ENCODE measurements around the gene KDM2B.

KDM2B gene

DNA sequence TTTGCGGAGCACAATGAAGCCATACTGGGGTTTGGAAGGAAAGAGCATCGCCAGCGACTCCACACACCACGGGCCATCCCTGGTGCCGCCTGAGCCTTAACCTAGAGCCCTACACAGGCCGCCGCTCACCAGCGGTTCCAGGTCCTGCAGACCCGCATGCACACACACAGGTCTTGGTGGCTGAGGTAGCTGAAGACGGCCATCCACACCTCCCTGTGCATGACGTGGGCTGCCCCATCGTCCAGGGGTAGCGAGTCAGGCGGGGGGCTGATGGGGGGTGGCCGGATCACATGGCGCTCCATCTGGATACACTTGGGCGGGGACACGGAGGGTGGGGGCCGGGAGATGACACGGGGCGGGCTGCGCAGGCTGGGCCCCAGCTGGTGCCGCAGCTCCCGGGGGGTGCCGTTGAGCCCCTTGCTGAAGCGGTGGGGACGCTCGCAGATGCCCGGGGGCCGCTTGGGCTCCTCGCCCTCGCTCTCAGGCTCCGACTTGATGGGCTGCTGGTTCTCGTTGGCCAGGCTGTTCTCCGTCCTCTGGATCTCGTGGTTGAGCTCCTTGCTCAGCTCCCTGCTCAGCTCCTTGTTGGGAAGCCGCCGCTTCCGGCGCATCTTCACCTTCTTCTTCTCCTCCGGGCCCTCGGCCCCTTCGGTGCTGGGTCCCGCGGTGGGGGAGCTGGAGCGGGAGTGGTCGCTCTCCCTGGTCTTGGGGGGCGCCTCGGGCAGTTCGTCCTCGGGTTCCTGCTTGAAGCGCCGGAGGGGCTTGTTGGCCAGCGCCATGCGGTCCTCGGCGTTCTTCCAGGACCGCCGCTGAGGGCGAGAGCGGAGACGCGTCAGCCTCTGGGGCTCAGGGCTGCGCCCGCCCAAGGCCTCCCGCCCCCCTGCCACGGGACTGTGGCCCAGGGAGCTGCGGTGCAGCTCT is 138.5 kb downstream of the KDM2B start:
- in situ Hi-C loops (cut with HindIII; ENCODE audit: low sequenced_read_pairs) = no loop called here

DNA sequence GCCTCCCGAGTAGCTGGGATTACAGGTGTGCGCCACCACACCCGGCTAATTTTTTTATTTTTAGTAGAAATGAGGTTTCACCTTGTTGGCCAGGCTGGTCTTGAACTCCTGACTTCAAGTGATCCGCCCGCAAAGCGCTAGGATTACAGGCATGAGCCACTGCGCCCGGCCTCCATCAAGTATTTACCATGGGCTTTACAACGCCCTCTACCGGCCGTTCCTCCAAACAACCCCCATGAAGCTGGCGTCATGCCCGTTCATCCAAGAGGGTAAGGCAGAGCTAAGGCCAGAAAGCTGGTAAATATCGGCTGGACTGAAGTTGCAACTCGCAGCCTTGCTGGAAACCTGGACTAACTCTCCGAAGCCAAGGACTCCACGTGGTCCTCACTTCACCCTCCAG is 139.3 kb downstream of the KDM2B start:
- in situ Hi-C loops (cut with HindIII; ENCODE audit: low sequenced_read_pairs) = no loop called here

DNA sequence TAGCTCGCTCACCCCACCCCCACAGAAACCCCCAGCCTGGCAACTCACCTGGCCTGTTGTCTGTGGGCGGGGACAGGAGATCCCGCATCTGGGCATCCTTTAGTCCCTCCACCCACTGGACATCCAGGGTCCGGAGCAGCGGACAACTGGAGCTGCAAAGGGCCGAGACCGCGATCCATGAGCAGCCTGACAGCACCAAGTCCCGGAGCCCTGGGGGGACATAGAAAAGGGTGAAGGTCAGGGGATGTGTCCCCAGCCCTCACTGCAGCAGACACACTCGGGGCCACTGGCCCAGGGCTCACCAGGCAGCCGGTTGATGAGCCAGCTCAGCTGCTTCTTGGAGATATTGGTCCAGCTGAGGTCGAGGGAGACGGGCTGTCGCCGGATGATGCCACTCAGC is 140.1 kb downstream of the KDM2B start:
- in situ Hi-C loops (cut with HindIII; ENCODE audit: low sequenced_read_pairs) = no loop called here

DNA sequence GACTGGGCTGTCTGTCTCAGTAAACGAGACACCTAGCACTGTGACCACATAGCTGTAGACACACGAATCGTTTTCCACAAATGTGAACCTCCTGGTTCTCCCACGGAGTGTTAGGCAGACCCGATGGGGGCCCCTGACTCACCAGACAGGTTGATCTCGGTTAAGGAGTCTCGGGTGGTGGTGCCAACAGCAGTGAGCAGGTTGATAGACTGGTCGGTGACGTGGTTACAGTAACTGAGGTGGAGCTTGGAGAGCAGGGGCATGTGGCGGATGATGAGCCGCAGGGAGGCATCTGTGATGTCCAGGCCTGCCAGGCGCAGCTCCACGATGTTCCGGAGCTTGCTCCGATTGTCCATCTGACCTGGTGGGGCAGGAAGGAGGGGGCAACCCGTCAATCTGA is 141.1 kb downstream of the KDM2B start:
- in situ Hi-C loops (cut with HindIII; ENCODE audit: low sequenced_read_pairs) = loop anchor here (5.0 kb wide), 1 partner anchor 93 kb away; no protein-coding TSS in a partner anchor

DNA sequence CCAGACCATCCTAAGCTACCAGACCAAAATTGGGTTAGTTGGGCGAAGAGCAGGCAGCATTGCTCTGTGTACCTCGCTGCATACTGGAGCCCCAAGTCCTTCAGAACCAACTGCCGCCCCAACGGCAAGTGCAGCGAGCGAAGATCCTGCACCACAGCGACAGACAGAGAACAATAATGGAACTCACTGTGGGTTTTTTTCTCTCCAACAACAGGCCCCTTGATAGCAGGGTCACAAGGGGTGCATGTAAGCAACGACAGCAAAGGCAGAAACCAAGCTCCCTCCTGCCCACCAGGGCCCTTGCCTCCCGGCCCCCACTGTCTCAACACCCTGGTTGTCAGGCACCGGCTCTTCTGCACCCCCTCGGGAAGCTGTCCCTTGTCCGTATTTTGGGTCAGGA is 141.9 kb downstream of the KDM2B start:
- in situ Hi-C loops (cut with HindIII; ENCODE audit: low sequenced_read_pairs) = loop anchor here (5.0 kb wide), 1 partner anchor 93 kb away; no protein-coding TSS in a partner anchor

DNA sequence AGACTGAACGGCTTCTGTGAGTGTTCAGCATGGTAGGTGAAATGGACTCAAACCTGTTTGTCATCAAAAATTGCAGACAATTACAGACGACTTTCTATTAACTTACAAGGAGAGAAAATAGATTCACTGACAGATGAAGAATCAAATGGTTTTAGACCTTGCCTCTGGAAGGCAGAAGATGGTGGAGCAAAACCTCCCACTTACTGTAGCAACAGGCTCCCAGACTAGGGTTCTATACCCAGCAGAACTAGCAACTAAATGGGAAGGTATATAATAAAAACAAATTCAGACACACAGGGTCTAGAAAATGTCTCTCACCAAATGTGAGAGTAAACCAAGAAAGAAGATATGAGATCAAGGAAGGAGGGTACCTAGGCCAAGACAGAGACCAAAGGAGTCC is 144.1 kb downstream of the KDM2B start:
- in situ Hi-C loops (cut with HindIII; ENCODE audit: low sequenced_read_pairs) = loop anchor here (5.0 kb wide), 1 partner anchor 96 kb away; no protein-coding TSS in a partner anchor

DNA sequence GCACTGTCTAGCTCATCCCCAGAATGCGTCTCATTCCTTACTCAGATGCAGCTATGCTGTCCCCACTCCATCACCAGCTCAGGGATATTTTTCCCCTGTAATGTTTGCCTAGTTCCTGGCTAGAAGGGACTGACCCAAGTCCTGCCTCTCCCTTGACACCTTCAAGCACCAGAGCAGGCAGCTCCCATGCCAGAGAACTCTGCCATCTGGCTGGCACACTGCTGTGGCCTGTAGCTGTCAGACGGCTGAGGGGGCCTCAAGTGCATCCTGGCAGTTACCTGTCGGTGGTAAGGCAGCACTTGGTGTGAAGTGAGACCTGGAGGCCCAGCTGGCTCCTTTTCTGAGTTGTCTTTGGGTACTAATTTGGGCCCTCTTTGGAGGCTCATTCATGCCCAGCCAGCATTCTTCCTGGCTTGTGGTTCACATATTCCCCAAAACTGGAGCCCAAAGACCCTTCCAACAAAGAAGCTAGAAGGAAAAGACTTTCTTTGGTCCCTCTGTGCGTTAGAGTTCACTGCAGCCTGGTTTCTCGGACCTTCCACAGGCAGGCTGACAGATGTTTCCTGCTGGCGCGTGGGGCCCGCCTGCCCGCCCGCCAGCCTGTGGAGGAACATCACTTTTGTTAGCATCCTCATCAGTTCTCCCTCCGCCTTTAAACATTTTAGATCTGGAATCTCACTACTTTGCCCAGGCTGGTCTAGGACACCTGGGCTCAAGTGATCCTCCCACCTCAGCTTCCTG is 147.9 kb downstream of the KDM2B start:
- in situ Hi-C loops (cut with HindIII; ENCODE audit: low sequenced_read_pairs) = no loop called here

DNA sequence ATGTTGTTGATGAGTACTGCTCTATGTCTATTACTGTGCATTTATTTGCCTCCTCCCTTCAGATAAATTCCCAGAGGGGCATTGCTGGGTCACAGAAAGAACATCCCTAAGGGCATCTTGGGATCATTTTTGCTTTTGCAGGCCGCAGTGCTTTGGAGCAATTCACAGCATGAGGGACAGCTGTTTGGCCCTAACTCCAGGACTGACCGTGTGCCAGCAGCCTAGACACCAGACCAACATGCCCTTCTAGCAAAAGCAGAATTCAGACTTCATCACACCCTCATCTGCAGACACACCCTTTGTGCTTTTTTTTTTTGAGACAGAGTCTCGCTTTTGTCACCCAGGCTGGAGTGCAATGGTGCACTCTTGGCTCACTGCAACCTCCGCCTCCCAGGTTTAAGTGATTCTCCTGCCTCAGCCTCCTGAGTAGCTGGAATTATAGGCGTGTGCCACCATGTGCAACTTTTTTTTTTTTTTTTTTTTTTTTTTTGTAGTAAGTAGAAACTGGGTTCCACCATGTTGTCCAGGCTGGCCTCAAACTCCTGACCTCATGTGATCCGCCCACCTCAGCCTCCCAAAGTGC is 149.9 kb downstream of the KDM2B start:
- in situ Hi-C loops (cut with HindIII; ENCODE audit: low sequenced_read_pairs) = no loop called here

DNA sequence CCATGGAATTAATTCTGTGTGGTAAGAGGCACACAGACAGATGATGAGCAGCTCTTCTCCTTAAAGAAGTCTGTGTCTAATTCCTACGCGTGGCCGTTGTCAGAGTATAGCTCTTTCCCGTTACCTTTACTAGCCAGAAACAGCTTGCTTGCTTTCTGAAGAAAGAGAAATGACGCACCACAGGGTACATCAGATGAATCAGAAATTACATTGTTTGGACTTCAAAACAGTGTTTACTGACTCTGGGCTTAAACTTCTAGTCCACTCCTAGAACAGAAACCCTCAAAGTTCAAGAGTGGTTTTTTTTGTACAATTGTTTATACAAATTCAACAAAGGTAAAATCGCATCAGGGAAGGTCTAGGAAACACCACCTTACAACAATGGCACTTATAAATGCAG is 151.9 kb downstream of the KDM2B start:
- in situ Hi-C loops (cut with HindIII; ENCODE audit: low sequenced_read_pairs) = no loop called here

DNA sequence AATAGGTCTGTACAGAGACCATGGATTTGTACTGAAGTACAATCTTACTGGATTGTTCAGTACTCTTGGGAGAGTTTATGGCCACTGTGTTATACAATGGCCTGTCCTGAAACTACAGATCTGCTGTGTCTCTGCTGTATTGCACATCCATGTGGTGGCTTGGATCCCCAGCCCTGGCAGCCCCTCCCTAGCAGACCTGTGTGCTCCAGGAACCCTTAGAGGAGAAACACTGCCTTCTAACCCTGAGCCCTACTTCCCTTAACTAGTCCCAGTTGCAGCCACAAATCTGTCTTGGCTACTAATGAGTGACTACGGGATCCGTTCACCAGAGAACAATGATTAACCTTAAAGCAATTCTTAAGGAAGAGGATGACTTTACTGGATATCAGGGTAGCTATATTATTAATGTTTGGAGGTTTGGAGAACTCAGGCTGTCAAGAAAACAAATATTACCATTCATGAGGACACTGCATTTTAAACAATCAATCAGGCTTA is 153.2 kb downstream of the KDM2B start:
- in situ Hi-C loops (cut with HindIII; ENCODE audit: low sequenced_read_pairs) = no loop called here

DNA sequence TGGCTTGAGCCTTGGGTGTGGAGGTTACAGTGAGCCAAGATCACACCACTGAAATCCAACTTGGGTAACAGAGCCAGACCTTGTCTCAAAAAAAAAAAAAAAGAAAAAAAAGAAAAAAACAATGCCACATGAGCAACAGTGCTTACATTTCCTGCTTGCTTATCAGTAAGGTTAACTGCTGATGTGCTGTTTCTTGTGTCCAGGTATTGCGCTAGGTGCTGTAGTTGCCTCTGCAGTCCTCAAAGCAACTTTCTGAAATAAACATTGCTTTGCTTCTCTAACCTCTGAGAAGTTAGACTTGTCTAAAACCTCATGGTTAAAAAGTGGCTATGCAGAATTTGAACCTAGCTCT is 156.2 kb downstream of the KDM2B start:
- in situ Hi-C loops (cut with HindIII; ENCODE audit: low sequenced_read_pairs) = no loop called here

DNA sequence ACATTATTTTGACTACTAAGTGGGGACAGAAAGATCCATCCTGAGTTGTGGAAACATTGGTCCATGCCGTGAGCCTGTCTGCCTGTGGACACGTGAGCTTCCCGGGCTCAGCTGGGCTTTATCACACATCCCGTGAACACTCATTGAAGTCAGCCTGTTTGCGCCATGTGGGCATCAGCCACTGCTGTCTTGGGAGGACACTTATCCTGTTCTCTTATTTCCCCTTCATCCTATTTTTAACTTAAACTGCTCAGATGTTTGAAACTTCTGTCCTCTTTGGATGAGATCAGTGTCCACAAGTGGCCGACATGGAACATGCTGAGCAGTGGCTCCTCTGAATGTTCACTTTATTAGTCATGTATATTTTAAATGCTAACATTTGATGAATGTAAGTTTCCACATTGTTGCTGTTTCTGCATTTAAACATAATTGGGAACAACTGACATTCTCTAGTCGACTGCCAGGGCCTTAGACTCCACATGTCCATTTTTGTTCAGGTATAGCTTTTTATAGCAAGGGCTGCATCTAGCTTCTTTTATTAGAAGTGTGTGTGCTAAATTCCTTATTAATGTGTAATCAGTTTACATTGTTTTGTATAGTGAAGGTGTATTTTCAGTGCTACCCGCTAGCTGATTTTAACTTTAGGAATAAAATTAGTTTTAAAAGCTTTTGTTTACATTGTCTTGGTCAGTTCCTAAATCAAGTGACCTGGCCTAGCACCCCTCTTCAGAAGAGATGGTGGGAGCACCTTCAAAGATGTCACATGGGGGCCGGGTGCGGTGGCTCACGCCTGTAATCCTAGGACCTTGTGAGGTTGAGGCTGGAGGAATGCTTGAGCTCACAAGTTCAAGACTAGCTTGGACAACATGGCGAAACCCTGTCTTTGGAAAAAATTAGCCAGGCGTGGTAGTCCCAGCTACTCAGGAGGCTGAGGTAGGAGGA is 156.9 kb downstream of the KDM2B start:
- in situ Hi-C loops (cut with HindIII; ENCODE audit: low sequenced_read_pairs) = no loop called here

DNA sequence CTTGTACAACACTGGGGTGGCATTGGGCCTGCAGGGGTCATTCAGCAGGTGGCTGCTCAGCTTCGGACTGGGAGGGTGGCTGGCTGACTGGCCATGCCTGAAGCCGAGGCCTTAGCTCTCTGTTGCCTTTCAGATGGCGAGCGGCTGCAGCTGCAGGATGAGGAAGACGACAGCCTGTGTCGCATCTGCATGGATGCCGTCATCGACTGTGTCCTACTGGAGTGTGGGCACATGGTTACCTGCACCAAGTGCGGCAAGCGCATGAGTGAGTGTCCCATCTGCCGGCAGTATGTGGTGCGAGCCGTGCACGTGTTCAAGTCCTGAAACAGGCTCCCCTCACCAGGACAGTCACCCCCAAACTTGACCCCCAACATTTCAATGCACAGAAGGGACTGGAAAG is 157.6 kb downstream of the KDM2B start:
- in situ Hi-C loops (cut with HindIII; ENCODE audit: low sequenced_read_pairs) = no loop called here

DNA sequence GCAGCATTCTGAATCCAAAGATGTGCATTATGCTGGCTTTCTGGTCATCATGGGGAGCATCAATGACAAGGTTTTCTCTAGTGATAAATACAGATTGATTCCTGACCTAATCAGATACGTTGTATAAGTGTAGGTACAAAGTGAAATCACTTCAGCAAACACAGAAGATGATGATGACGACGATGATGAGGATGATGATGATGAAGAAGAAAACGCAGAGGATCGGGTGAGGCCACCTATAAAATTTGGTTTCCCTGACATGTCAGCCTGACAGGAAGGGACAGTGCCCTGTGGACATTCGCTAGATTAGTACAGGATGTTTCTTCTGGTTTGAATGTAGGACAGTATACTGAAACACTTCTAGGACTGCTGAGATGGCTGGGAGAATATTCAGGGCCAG is 160.7 kb downstream of the KDM2B start:
- in situ Hi-C loops (cut with HindIII; ENCODE audit: low sequenced_read_pairs) = no loop called here

DNA sequence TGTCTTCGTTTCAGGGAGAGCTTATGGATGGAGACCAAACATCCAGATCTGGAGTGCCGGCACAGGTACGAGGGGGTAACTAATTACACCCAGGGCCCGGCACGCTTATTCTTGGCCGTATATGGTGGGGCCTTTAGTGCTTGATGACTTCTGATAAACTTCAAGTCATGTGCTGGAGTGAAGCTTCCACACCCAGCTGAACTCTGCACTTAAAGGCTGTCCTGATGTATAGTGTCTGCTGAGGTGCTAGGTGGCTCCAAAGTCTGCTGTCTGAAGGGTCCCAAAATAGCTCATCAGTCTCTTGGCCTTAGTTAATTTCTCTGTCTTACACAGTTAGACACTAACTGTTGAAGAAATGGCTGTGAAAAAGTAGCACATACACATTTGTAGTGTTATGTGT is 163.0 kb downstream of the KDM2B start:
- in situ Hi-C loops (cut with HindIII; ENCODE audit: low sequenced_read_pairs) = loop anchor here (5.0 kb wide), 2 partner anchors 51 to 101 kb away; no protein-coding TSS in a partner anchor

DNA sequence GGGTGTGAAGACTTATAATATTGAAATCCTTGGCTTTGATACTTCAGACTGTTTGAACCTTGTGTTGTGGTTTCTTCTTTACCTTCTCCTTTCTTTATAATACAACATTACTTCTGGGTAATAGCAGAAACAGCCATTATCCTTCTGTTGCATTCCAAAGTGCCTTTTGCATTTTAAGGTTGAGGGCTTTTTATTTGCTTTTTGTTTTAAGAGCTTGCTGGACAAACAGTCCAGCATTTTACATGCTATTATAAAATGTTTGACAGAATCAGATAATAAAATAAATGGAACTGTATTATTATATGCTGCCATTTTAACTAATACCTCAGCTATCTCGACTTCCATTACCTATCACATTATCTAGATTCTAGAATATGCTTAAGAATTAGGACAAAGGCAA is 166.9 kb downstream of the KDM2B start:
- in situ Hi-C loops (cut with HindIII; ENCODE audit: low sequenced_read_pairs) = no loop called here

DNA sequence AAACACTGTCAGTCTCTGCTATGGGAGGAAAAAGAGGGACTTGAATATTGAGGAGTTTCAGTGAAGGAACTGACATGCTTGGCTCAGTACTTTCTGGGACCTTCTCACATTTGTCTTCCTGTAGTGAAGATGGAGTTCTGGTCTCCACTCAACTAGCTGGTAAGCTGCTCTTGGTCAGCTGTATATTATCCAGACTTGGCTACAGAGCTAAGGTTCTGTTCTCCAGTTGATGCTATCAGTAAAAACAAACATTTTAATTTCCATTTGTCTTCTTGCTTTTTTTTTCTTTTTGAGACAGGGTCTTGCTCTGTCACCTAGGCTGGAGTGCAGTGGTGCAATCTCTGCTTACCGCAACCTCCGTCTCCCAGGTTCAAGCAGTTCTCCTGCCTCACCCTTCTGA is 175.6 kb downstream of the KDM2B start:
- in situ Hi-C loops (cut with HindIII; ENCODE audit: low sequenced_read_pairs) = no loop called here

DNA sequence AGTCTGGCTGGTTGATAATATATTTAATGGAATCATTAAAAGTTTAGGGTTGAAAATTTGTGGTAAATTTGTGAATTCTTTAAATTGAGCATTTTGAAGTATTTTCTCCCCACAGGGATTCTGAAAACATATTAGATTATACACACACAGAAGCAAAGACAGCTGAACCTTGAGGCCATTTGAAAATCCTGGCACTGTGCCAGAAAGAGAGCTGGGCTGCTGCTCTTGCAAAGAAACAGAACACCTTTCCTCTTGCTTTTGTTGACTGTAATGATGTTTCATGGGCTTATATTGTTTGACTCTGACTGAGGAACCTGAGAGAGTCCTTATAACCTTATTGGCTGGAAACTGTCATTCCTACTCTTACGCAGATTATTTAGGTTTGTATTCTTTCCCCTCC is 176.1 kb downstream of the KDM2B start:
- in situ Hi-C loops (cut with HindIII; ENCODE audit: low sequenced_read_pairs) = no loop called here

DNA sequence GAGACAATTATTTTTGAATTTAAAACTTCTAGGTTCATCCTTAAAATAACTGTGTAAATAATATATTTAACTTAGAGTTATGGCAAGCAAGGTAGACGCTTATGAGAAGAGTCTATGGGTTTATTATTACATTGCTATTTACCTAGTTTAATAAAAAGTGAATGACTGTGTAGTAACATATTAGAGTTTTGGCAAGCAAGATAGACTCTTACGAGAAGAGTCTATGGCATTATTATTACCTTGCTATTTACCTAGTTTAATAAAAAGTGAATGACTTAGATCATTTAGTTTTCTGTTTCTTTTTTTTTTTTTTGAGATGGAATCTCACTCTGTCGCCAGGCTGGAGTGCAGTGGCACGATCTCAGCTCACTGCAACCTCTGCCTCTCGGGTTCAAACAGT is 177.1 kb downstream of the KDM2B start:
- in situ Hi-C loops (cut with HindIII; ENCODE audit: low sequenced_read_pairs) = no loop called here

DNA sequence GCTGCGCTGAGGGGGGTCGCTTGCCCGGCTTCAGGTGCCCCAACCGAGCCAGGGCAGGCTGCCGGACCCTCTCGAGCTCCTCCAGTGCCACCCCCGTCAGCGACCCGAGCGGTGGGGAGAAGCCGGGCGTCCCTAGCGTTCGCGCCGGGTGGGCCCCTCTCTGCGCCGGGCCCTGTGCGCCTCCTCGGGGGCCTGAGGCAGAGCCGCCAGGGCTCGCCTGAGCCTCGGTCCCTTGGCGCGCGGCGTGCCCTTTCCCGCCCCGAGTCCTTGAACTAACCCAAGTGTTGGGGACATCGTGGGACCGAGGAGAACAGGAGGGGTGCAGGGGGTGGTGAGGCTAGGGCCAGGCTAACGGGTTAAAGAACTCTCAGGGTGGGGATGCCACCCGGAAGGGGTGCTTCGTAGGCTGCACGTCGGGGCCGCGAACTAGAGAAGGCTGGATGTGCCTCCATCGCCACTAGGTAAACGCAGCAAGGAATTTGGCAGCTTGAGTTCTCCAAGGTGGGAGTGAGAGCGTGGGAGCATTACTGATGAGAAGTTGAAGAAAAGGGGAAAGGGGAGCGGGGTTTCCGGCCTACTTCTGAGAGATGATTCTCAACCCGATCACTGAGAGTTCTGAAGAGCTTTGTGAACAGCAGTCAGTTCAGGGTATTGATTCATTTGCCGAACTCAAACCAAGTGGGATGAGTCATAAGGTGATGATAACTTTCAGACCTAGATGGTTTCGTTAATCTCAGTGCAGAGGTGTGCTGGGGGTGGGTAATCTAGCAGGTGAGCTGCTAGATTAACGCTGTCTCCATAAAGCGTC is 180.3 kb downstream of the KDM2B start:
- in situ Hi-C loops (cut with HindIII; ENCODE audit: low sequenced_read_pairs) = no loop called here

Measured in endothelial cell of hepatic sinusoid (primary cell).